G401.6 (cell line): ENCODE measurements around the gene PA2G4.
A peak's percentile ranks its signal among the peaks of the same experiment; 100 is the strongest.
"Not testable (repeated sequence)": the region's sequence is repeated elsewhere in the genome, so short reads cannot be mapped to it uniquely, and the experiment has no call there.

Source experiments
- FAIRE-seq: peaks from 2 replicates; lab custom pipeline; 2012; peaks lifted over from hg19 to GRCh38; lab: Jason Lieb, UNC

Gene PA2G4

GRCh38 chr12:56154246-56154771 is 50.0 kb downstream of the PA2G4 start:
- no peak for FAIRE-seq

- no peak for FAIRE-seq
Measured at GRCh38 chr12:56154818-56155217, 50.5 kb downstream of the PA2G4 start.

- FAIRE-seq: no peak
Measured at GRCh38 chr12:56155256-56155845, 51.0 kb downstream of the PA2G4 start.

GRCh38 chr12:56156464-56157200 is 52.3 kb downstream of the PA2G4 start:
- not testable (repeated sequence) for FAIRE-seq

GRCh38 chr12:56157201-56158028 is 53.1 kb downstream of the PA2G4 start:
- peak; percentile 66 for FAIRE-seq

GRCh38 chr12:56158029-56158925 is 53.9 kb downstream of the PA2G4 start, which contains the start of gene MYL6:
MYL6 (plus strand) TSS chr12:56158359; CDS start chr12:56158402, 43 bp downstream.
- peak; percentile 78 for FAIRE-seq

- FAIRE-seq: no peak
Measured at GRCh38 chr12:56158926-56159461, 54.6 kb downstream of the PA2G4 start.

- FAIRE-seq: no peak
Measured at GRCh38 chr12:56159482-56160192, 55.3 kb downstream of the PA2G4 start.

GRCh38 chr12:56160193-56160763 is 55.9 kb downstream of the PA2G4 start:
- FAIRE-seq: no peak

DNA sequence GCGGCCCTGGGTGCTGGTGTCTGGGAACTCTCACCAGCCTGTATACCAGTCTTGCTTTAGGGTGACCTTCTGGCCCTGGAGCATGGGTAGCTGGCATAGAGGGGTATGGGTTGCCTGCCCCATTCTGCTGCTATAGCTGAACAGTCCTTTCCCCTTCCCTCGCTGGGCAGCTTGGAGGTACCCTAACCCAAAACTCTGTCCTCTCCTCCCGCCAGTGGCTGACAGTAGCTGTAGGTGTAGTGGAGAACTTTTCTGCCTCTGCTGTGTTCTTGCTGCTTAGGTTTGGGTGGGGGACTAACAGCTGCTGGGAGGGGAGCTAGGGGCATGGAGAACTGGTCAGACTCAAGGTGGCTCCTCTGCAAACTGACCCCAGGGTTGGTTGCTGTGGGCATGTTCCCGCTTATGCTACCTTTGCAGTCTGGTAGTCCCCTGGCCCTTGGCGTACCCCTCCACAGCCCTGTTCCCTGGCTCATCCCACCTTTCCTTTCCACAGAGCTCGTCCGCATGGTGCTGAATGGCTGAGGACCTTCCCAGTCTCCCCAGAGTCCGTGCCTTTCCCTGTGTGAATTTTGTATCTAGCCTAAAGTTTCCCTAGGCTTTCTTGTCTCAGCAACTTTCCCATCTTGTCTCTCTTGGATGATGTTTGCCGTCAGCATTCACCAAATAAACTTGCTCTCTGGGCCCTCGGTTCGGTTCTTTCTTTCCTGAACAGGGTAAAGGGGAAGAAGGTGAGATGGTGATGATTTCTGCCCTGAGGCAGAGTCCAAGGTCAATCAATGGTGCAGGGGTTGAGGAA is 56.7 kb downstream of the PA2G4 start:
- no peak for FAIRE-seq

DNA sequence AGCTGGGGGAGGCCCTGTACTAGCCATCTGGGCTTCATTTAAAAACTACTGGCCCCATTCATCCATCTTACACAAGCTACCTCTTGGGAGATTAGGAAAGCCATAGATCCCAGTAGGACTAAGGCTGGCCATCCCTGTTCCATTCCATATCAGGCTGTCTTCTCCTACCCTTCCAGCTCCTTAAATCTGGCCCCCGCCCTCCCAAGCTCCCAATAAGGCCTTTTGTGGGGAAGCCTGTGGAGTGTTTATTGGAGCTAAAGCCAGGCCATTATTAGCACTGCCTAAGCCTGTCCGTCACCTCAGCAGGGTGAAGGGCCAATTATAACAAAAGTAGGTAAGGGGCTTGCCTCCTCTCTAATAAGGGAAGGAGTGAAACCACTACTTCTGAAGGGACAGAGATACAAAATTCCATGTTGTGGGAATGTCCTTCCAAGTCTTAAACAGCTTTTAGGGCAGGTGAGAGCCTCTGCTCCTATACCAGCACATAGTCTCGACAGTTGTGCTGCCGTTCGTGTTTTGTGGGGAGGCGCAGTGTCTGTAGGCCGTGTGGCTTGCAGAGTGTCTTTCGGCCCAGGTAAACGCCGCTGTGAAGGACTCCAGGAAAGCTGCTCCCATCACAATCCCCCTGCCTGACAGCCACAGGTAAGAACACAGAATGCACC is 57.5 kb downstream of the PA2G4 start:
- no peak for FAIRE-seq

GRCh38 chr12:56162468-56163290 is 58.3 kb downstream of the PA2G4 start:
- FAIRE-seq: no peak
